Measurements from ENCODE around the gene UBTFL1. TPM values are rescaled to one million over a fixed set of nuclear protein-coding genes. Genes with fewer than 3 reads are reported as not detected.
A peak's percentile ranks its signal among the peaks of the same experiment; 100 is the strongest.
"Not testable (repeated sequence)": the region's sequence is repeated elsewhere in the genome, so short reads cannot be mapped to it uniquely, and the experiment has no call there.

Gene UBTFL1
- not detected in 2 replicates for total RNA-seq (2014; rRNA removed; shearing (Covaris generic))
- not detected in 2 replicates for polyA plus RNA-seq (2015; cell fraction: cytosol; rRNA removed)
- not detected in 2 replicates for polyA plus RNA-seq (2015; cell fraction: nucleus; rRNA removed)

- in situ Hi-C loops (cut with HindIII; ENCODE audit: low pct_unique_long_range_greater_than_20kb, low sequenced_read_pairs); DNase-seq (ENCODE audit: low read depth, low spot score): not testable (repeated sequence)
Measured at GRCh38 chr11:90085650-90086049, at the start of gene UBTFL1. Gene UBTFL1, plus strand, starts transcription at chr11:90085950. Its CDS starts 0 bp downstream, at chr11:90085950.

GRCh38 chr11:90051591-90052209 lies 34.0 kb upstream of the UBTFL1 start:
- in situ Hi-C loops (cut with HindIII; ENCODE audit: low pct_unique_long_range_greater_than_20kb, low sequenced_read_pairs); DNase-seq (ENCODE audit: low read depth, low spot score): not testable (repeated sequence)

- in situ Hi-C loops (cut with HindIII; ENCODE audit: low pct_unique_long_range_greater_than_20kb, low sequenced_read_pairs): not testable (repeated sequence)
Measured at GRCh38 chr11:90052311-90052710, 33.4 kb upstream of the UBTFL1 start.

DNA sequence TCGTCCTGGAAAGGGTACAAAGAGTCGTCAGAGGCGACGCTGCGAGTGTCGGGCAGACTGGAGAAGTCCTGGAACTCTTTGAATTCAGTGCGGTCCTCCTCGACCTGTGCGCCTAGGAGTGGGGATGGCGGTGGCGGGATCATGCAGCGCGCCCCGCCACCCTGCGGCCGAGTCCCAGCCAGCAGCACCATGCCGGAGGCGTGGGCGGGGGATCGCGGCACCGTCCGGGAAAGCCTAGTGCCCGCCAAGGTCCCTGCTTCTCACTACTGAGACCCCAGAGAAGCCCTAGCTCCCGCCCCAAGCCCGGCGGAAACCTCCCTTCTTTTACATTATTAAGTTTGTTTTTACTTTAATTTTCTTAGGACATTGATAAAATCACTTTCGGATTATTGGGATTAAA lies 32.2 kb upstream of the UBTFL1 start:
- DNase-seq (ENCODE audit: low read depth, low spot score); in situ Hi-C loops (cut with HindIII; ENCODE audit: low pct_unique_long_range_greater_than_20kb, low sequenced_read_pairs): not testable (repeated sequence)

More at GRCh38 chr11:90052311-90052710, 33.4 kb upstream of the UBTFL1 start:
- not testable (repeated sequence) for DNase-seq (ENCODE audit: low read depth, low spot score)

- in situ Hi-C loops (cut with HindIII; ENCODE audit: low pct_unique_long_range_greater_than_20kb, low sequenced_read_pairs); DNase-seq (ENCODE audit: low read depth, low spot score): not testable (repeated sequence)
Measured at GRCh38 chr11:90088731-90089130, 3.0 kb downstream of the UBTFL1 start.

- DNase-seq (ENCODE audit: low read depth, low spot score); in situ Hi-C loops (cut with HindIII; ENCODE audit: low pct_unique_long_range_greater_than_20kb, low sequenced_read_pairs): not testable (repeated sequence)
Measured at GRCh38 chr11:90095230-90095924, 9.6 kb downstream of the UBTFL1 start.

DNA sequence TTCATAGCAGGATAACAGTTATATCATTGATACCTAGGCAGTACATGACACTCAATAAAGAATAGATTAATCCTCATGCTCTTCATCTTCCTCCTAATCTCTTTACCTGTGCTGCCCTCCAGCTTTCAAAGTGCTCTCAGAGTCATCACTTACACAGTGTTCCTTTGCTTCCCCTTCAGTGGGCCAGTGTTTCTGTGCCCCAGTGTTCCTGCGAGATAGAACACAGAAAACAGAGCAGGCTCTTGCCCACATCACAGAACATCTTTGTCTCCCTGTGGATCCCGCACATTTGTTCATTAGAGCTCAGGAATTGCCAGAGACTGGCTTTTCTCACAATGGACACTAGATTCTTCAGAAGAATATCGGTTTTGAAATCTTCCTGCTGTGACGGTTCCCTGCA lies 12.5 kb downstream of the UBTFL1 start:
- DNase-seq (ENCODE audit: low read depth, low spot score); in situ Hi-C loops (cut with HindIII; ENCODE audit: low pct_unique_long_range_greater_than_20kb, low sequenced_read_pairs): not testable (repeated sequence)

GRCh38 chr11:90100431-90100830 lies 14.7 kb downstream of the UBTFL1 start:
- no peak for DNase-seq (ENCODE audit: low read depth, low spot score)
- in situ Hi-C loops (cut with HindIII; ENCODE audit: low pct_unique_long_range_greater_than_20kb, low sequenced_read_pairs): no loop called here

DNA sequence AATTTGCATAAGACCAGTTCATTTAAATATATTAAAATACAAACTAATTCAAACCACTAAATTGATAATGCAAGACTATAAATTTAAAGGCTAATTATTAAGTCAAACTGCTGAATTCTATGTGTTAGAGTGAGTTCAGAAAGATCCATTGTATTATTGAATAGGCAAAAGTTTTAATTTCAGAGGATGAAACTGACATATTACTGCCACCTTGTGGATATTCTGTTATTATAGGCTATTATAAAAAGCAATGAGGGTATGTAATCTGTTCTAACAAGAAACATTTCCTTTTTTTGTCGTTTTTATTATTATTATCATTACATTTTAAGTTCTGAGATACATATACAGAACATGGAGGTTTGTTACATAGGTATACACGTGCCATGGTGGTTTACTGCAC lies 27.8 kb downstream of the UBTFL1 start:
- DNase-seq (ENCODE audit: low read depth, low spot score): peak; percentile 28
- in situ Hi-C loops (cut with HindIII; ENCODE audit: low pct_unique_long_range_greater_than_20kb, low sequenced_read_pairs): no loop called here

- in situ Hi-C loops (cut with HindIII; ENCODE audit: low pct_unique_long_range_greater_than_20kb, low sequenced_read_pairs): no loop called here
- no peak for DNase-seq (ENCODE audit: low read depth, low spot score)
Measured at GRCh38 chr11:90120191-90120590, 34.4 kb downstream of the UBTFL1 start.

DNA sequence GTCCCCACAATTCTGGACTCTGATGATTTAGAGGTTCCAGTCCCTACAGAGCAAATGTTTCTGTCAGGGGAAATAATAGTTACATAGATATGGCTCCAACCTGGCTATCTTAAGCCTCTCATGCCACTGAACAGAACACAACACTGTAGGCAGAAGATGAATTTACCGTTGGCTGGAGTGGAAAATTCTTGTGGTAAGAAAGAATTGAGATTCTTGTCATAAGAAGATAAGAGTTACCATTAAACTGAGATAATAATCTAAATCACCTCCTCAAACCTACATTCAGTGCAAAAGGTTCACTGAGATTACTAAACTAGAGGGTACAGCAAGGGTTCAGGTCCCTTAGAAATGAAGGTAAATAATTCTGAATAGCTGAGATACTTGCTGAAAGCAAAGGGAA lies 38.6 kb downstream of the UBTFL1 start:
- in situ Hi-C loops (cut with HindIII; ENCODE audit: low pct_unique_long_range_greater_than_20kb, low sequenced_read_pairs): no loop called here
- no peak for DNase-seq (ENCODE audit: low read depth, low spot score)

DNA sequence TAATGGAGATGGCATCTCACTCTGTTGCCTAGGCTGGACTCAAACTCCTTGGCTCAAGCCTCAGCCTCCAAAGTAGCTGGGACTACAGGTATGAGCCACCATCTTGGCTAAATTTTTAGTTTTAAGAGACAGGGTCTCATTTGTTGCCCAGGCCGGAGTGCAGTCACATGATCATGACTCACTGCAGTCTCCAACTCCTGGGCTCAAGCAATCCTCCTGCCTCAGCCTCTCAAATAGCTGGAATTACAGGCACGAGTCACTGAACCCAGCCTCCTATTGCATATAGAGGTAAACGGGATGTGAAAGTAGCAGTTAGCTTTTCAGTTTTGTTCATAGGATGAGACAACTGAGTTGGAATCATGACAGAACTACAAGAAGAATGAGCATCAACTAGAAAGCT lies 39.2 kb downstream of the UBTFL1 start:
- in situ Hi-C loops (cut with HindIII; ENCODE audit: low pct_unique_long_range_greater_than_20kb, low sequenced_read_pairs): no loop called here
- no peak for DNase-seq (ENCODE audit: low read depth, low spot score)

- in situ Hi-C loops (cut with HindIII; ENCODE audit: low pct_unique_long_range_greater_than_20kb, low sequenced_read_pairs): no loop called here
Measured at GRCh38 chr11:90133560-90134477, 48.1 kb downstream of the UBTFL1 start.

DNA sequence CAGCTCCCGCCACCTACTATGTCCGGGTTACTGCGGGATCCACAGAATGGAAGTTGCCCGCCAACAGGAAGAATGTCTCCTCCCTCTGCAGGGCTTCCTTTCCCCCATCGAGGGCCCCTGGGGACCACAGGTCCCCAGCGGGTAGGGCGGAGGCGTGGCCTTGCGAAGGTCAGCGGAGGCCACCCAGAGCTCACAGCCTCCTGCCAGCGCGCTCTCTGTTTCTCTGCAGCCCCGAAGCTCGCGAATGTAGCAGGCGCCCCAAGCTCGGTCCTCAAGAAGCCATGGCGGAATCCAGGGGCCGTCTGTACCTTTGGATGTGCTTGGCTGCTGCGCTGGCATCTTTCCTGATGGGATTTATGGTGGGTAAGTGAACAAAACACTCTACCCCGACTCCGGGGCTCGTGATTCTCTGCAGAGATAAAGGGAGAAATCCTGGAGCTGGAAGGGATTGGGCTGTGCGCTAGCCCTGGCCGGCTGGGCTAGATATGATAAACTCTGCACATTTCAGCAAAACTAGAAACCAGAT lies 48.8 kb downstream of the UBTFL1 start, which contains the start of gene NAALAD2:
TSS of gene NAALAD2 (plus strand) at position 186 of the 526 bp plus-strand sequence. CDS start at position 282, 96 bp downstream.
- DNase-seq (ENCODE audit: low read depth, low spot score): peak; percentile 51
- in situ Hi-C loops (cut with HindIII; ENCODE audit: low pct_unique_long_range_greater_than_20kb, low sequenced_read_pairs): no loop called here

More at GRCh38 chr11:90133560-90134477, 48.1 kb downstream of the UBTFL1 start:
- no peak for DNase-seq (ENCODE audit: low read depth, low spot score)

GRCh38 chr11:90135016-90135415 lies 49.3 kb downstream of the UBTFL1 start:
- DNase-seq (ENCODE audit: low read depth, low spot score): no peak
- in situ Hi-C loops (cut with HindIII; ENCODE audit: low pct_unique_long_range_greater_than_20kb, low sequenced_read_pairs): no loop called here

All from SK-MEL-5 (cell line).